Keratinocyte (primary cell): ENCODE data around the gene MMP23B.

Experiments used
- CTCF ChIP-seq, 3 experiments: IDR thresholded peaks in 1 of 3; conservative IDR thresholded peaks in 1 of 3; optimal IDR thresholded peaks in 1 of 3; 2 replicates in 2 of 3; 3 replicates in 1 of 3; pipeline versions ENCODE3 to v1.5.1; 2011; ENCODE audit warnings: low read length in 3 of 3, mild to moderate bottlenecking in 3 of 3, moderate library complexity in 2 of 3, control low read depth in 1 of 3, inconsistent platforms in 1 of 3; ENCODE audit not compliant: insufficient read depth in 2 of 3; ENCODE audit errors: extremely low read depth in 1 of 3
- EZH2 ChIP-seq: IDR thresholded peaks from one replicate; pipeline ENCODE4 v1.6.1; 2012; ENCODE audit warnings: inconsistent platforms, mild to moderate bottlenecking, low read length, moderate library complexity

GRCh38 chr1:1680912-1681273, 48.9 kb downstream of the MMP23B start:
- TF ChIP-seq CTCF (optimal IDR thresholded peaks at IDR 0.05 in 1 of 3, IDR thresholded peaks at IDR 0.05 in 1 of 3, conservative IDR thresholded peaks at IDR 0.05 in 1 of 3; ENCODE audit: extremely low read depth in 1 of 3, insufficient read depth in 2 of 3, low read length in 3 of 3): no peak
- no peak for TF ChIP-seq EZH2
